Muscle of leg (tissue), 11 donors: ENCODE results near the gene SMAD1. TPM values are rescaled to one million over a fixed set of nuclear protein-coding genes. Genes with fewer than 3 reads are reported as not detected.

Experiments used
- DNase-seq: peaks from one replicate; pipeline ENCODE4 v3.0.0; 2013
- H3K27ac ChIP-seq: one replicate; pipeline ENCODE4 v1.5.1; 2013; ENCODE audit warnings: mild to moderate bottlenecking, low read length, control low read depth
- H3K27me3 ChIP-seq: one replicate; pipeline ENCODE4 v1.6.1; 2013; ENCODE audit warnings: low read length; ENCODE audit not compliant: control insufficient read depth, insufficient read depth
- H3K36me3 ChIP-seq: one replicate; pipeline ENCODE4 v1.6.1; 2013; ENCODE audit warnings: low read length; ENCODE audit not compliant: control insufficient read depth, insufficient read depth
- H3K4me1 ChIP-seq: one replicate; pipeline ENCODE4 v1.6.1; 2013; ENCODE audit warnings: low read length; ENCODE audit not compliant: control insufficient read depth, insufficient read depth
- H3K4me3 ChIP-seq: one replicate; pipeline ENCODE4 v1.5.1; 2013; ENCODE audit warnings: low read length, control low read depth
- H3K9me3 ChIP-seq: replicated peaks from 2 replicates; pipeline ENCODE4 v1.6.1; 2013; ENCODE audit warnings: low read depth, low read length; ENCODE audit not compliant: control insufficient read depth
- WGBS: methylation state at CpG from one replicate; pipeline ENCODE4 v1.1.5; 2013; ENCODE audit warnings: missing lambda C conversion rate; ENCODE audit not compliant: insufficient coverage; 5-methylcytosine and 5-hydroxymethylcytosine counted together
- polyA plus RNA-seq, 8 donors: library from polyadenylated mRNA; unstranded; fragments of 120-200 nt; gene quantifications; one replicate each; pipeline versions ENCODE4 v1.2.1 to v1.2.3, GENCODE V29; 2013; ENCODE audit warnings: inconsistent platforms in 1 of 8, low replicate concordance in 1 of 8; ENCODE audit not compliant: insufficient read length in 8 of 8, insufficient read depth in 1 of 8
- total RNA-seq: library from RNA; stranded (reverse); fragments of 120-200 nt; gene quantifications from one replicate; pipeline ENCODE4 v1.2.4, GENCODE V29; 2013

The SMAD1 gene
- total and polyA plus RNA-seq, 9 donors = 49.2 to 74.9 (median 62.8) TPM

DNA sequence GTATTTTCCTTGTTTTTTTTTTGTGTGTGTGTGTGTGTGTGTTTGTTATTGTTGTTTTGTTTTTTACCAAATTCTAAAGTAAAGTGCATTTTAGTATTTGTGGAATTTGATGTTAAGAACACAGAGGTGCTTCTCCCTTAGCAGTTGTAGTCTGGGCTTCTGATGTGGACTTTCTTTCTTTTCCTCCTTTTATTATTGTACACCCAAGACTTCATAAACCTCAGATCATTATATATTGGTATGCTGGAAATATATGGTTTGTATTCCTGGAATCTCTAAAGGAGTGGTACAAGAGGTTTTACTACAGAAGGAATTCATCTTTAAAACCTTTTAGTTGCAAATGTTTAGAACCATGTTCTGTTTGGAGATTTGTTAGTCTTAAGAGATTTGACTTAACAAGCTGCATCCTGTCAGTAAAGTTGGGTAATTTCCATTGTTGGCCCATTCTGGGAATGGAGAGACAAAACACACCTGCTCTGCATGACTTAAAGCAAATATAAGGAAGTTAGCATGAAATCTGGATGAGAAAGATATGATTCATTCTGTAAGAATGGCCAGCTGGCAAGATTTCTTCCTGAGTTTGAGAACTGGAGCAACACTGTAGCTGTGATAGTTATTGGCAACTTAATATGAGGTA, 64.0 kb downstream of the SMAD1 start:
- DNase-seq = peak; percentile 97
- Histone ChIP-seq H3K27me3 (no peaks in the 10 kb centered on the region), H3K4me3 (no peak overlapping the region), H3K9me3 (no peaks in the 10 kb centered on the region), H3K4me1 (peaks cover 13% of the 10 kb centered on the region), H3K36me3 (peaks cover 20% of the 10 kb centered on the region), H3K27ac (peak overlapping the region; percentile 86)

DNA sequence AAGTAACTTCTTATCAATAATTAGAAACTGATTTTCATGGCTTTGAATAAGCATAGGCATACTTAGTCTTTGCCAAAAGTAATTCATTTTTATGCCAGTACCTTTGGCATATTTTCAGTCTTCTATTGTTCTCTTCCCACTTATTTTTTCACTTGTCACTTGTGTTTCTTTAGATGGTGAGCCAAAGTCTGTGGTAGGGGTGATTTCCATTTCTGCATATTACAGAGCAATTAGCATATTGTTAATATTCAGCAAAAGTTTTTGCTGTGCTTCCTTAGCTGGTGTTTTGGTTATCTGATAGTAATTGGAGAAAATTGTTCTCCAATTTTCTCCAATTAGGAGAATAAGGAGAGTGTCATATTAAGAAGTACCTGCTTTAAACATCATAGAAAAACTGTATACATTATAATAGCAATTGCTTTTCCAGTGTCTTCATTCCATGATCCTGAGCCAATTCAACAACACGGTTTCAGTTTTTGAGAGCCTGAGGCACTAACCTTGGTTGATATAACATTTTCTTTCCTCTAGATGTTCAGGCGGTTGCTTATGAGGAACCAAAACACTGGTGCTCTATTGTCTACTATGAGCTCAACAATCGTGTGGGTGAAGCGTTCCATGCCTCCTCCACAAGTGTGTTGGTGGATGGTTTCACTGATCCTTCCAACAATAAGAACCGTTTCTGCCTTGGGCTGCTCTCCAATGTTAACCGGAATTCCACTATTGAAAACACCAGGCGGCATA, 64.7 kb downstream of the SMAD1 start:
- peaks cover 16% of the 10 kb centered on the region for H3K36me3 ChIP-seq
- no peak overlapping the region for H3K4me3 ChIP-seq
- peak; percentile 61 for DNase-seq
- H3K27me3 ChIP-seq = no peaks in the 10 kb centered on the region
- WGBS = 100% methylated on average over 1 of the region's 7 CpGs
- H3K9me3 ChIP-seq = no peaks in the 10 kb centered on the region
- peaks cover 8% of the 10 kb centered on the region for H3K4me1 ChIP-seq
- peak overlapping the region; percentile 86 for H3K27ac ChIP-seq

DNA sequence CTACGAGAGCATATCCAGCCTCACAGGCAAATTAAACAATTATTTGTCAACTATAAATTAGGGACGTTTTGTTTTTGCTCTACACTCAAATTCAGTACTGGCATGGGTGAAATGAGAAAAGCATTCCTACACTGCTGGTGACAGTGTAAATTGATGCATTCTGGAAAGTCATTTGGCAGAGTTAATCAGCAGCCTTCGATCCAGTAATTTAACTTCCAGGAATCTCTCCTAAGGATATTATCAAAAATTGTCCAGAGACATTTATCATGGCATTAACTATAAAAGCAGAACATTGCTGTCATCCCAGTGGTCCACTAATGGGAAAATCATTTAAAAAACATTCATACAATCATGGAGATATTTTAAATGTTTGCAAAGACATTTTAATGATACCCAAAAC, 70.0 kb downstream of the SMAD1 start:
- DNase-seq = peak; percentile 61
- peaks cover 23% of the 10 kb centered on the region for H3K36me3 ChIP-seq
- no CpG with 5 or more reads among the region's 3 CpGs for WGBS
- H3K27ac ChIP-seq = peak overlapping the region; percentile 56
- H3K27me3 ChIP-seq = no peaks in the 10 kb centered on the region
- H3K9me3 ChIP-seq = no peaks in the 10 kb centered on the region
- H3K4me3 ChIP-seq = no peak overlapping the region
- peaks cover under 1% of the 10 kb centered on the region for H3K4me1 ChIP-seq

DNA sequence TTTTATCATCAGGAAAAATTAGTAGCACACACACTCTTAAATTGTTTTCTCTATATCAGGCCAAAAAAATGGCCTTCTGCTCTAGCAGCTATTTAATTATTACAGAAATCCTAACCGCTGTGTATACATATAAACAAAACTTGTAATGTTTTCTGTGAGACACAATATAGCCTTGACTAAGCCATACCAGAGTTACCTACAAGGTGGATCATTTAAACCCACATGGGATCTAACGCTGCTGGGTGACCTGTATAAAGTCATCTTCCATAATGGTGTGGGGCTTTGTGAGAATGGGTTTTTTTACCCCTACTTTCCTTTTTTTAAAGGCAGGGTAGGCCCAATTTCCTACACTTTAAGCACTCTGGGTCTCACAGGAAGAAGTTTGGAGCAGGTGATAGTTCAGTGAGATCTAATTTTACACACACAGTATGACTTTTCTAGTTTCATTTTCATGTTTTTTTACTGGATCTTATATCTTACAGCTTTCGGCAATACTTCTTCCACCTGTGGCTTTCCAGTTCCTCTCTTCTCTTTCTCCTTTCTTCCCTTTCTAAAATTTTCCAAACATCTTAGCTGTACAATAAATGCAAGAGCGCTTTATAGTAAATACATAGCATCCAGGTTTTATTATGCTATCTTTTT, 70.6 kb downstream of the SMAD1 start:
- DNase-seq = no peak
- WGBS = no CpG with 5 or more reads among the region's 4 CpGs
- Histone ChIP-seq H3K36me3 (peaks cover 25% of the 10 kb centered on the region), H3K27ac (peak overlapping the region; percentile 1), H3K9me3 (no peaks in the 10 kb centered on the region), H3K27me3 (no peaks in the 10 kb centered on the region), H3K4me3 (no peak overlapping the region), H3K4me1 (no peaks in the 10 kb centered on the region)

DNA sequence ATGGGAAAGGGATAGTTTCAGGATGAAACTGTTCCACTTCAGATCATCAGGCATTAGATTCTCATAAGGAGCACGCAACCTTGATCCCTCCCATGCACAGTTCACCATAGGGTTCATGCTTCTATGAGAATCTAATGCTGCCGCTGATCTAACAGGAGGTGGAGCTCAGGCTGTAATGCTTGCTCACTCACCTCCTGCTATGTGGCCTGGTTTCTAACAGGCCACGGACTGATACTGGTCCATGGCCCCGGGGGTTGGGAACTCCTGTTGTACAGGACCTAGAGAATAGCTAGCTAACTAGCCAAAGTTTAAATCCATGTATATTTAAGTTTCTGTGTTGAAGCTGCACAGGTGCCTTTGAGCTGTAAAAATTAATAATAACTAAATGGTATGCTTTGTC, 71.7 kb downstream of the SMAD1 start:
- Histone ChIP-seq H3K27me3 (no peaks in the 10 kb centered on the region), H3K4me3 (no peak overlapping the region), H3K4me1 (no peaks in the 10 kb centered on the region), H3K27ac (no peak overlapping the region), H3K9me3 (no peaks in the 10 kb centered on the region), H3K36me3 (peaks cover 24% of the 10 kb centered on the region)
- no CpG with 5 or more reads among the region's 4 CpGs for WGBS
- DNase-seq = no peak

DNA sequence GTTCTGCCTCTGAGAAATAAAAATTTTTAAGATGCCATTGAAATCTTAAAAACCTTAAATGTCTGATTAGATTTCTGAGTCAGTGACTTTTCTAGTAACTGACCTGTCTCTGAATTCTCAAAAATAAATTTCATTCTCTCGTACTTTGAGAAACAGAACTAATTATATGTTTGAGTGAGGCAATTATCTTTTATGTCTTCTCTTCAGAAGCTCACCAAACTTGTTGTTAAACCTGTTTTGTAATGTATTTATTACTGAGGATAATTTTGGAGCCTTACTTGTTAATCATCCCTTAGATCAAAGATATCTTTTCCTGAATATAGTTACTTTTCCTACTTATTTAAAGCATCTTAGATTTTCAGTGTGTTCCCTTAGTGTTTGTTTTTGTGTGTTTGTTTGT, 73.0 kb downstream of the SMAD1 start:
- Histone ChIP-seq H3K27ac (no peak overlapping the region), H3K27me3 (no peaks in the 10 kb centered on the region), H3K36me3 (peaks cover 25% of the 10 kb centered on the region), H3K4me3 (no peak overlapping the region), H3K9me3 (no peaks in the 10 kb centered on the region), H3K4me1 (no peaks in the 10 kb centered on the region)
- whole genome bisulfite sequencing = no CpG with 5 or more reads among the region's 1 CpG
- no peak for DNase-seq

DNA sequence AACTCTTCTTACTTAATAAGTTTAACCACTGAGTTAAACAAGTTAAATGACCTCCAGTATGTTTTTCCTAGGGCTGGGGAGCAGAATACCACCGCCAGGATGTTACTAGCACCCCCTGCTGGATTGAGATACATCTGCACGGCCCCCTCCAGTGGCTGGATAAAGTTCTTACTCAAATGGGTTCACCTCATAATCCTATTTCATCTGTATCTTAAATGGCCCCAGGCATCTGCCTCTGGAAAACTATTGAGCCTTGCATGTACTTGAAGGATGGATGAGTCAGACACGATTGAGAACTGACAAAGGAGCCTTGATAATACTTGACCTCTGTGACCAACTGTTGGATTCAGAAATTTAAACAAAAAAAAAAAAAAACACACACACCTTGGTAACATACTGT, 76.1 kb downstream of the SMAD1 start:
- peaks cover 37% of the 10 kb centered on the region for H3K36me3 ChIP-seq
- H3K27me3 ChIP-seq = no peaks in the 10 kb centered on the region
- no peak overlapping the region for H3K27ac ChIP-seq
- DNase-seq = peak; percentile 55
- H3K9me3 ChIP-seq = no peaks in the 10 kb centered on the region
- WGBS = no CpG with 5 or more reads among the region's 3 CpGs
- no peak overlapping the region for H3K4me3 ChIP-seq
- H3K4me1 ChIP-seq = no peaks in the 10 kb centered on the region

DNA sequence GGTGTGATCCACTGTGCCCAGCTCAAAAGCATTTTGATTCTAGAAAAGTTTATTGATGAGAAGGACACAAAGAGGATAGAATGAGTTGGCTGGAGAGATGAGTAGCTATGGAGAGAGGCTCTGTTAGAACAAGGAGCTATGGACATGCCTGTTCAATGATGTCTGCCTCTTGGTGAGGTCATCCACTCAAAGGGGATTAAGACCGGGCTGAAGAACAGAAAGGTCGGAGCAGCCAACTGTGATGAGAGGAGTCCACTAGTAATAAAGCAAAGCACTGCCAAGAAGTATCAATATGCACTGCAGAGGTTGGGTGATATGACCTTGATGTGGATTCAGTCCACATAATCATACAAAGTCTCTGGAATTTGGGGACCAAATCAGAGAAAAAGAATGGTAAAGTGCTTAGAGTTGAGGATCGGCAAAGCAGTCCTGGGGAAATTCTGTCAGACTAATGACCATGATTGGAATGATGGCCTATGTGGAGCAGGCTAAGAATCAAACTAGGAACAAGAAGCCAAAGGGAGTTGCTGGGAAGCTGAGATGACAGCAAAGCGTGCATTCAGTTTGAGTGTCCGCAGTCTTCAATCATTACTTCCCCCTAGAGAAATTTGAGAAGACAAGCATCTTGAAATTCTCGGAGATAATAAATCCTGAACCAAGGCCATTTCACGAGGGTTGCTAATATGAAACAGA, 81.8 kb downstream of the SMAD1 start:
- H3K9me3 ChIP-seq = peaks cover 6% of the 10 kb centered on the region
- no peaks in the 10 kb centered on the region for H3K4me1 ChIP-seq
- H3K27me3 ChIP-seq = no peaks in the 10 kb centered on the region
- peaks cover 15% of the 10 kb centered on the region for H3K36me3 ChIP-seq
- peak; percentile 67 for DNase-seq
- H3K4me3 ChIP-seq = no peak overlapping the region
- H3K27ac ChIP-seq = no peak overlapping the region
- 24% methylated on average over 3 of the region's 7 CpGs for WGBS

DNA sequence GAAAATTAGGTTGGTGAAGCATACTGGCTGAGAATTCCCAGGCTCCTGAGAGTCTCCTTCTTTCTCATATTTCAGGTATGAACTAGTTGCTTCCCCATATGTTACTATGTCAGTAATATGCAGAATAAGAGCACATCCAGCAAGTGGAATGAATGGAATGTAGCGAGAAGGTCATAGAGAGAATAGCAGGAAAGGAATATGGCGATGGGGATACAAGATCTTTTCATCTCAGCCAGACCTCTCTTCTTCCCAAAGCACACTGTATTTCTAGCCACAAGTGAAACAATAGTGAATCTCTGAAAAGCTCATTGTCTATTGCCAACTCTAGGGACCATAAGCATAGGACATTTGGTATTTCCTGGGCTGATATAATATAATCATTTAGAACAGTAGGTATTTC, 82.9 kb downstream of the SMAD1 start:
- H3K27me3 ChIP-seq = no peaks in the 10 kb centered on the region
- DNase-seq = no peak
- WGBS = no CpG with 5 or more reads among the region's 2 CpGs

DNA sequence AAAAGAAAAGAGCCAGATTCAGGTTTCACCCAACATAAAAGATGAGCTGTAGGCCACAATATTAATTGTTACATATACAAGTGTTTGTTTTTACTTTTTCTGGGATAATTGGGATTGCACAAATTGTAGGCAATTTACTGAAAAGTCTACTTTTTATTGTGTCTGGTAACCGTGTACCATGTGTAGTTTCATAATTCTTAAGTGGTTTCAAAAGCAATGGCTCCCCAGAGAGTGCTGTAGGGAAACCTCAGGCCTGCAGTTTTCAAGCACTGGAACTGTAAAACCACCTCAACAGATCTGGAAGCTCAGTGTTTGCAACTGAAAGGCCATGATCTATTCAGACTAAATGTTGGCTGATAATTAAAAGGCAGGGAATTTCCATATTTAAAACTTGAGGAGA, 83.7 kb downstream of the SMAD1 start:
- WGBS = 40% methylated on average over 1 of the region's 1 CpG
- Histone ChIP-seq H3K36me3 (peaks cover 10% of the 10 kb centered on the region), H3K9me3 (peaks cover 10% of the 10 kb centered on the region)

More for the DNA sequence above, 82.9 kb downstream of the SMAD1 start:
- peaks cover 9% of the 10 kb centered on the region for H3K9me3 ChIP-seq
- H3K4me1 ChIP-seq = no peaks in the 10 kb centered on the region
- H3K36me3 ChIP-seq = peaks cover 12% of the 10 kb centered on the region
- no peak overlapping the region for H3K4me3 ChIP-seq
- H3K27ac ChIP-seq = no peak overlapping the region

More for the DNA sequence above, 83.7 kb downstream of the SMAD1 start:
- Histone ChIP-seq H3K27me3 (no peaks in the 10 kb centered on the region), H3K27ac (no peak overlapping the region), H3K4me3 (no peak overlapping the region), H3K4me1 (no peaks in the 10 kb centered on the region)
- DNase-seq = no peak
